HEK293 (cell line): ENCODE measurements around the gene IFIT5.

Source experiments
- CTCF ChIA-PET: fragments of 350-600 bp; formaldehyde crosslinking; extraction: SDS; loops from one replicate; lab custom pipeline; 2021; ENCODE audit warnings: antibody characterized with exemption; lab: Yijun Ruan, JAX
- POLR2A ChIA-PET: fragments of 300-600 bp; formaldehyde crosslinking; extraction: SDS; loops from one replicate; lab custom pipeline; 2020; ENCODE audit warnings: antibody characterized with exemption, inconsistent platforms; lab: Yijun Ruan, JAX
- H3K27ac ChIP-seq: fragments of 200-500 bp; sonication (Bioruptor generic); 2 replicates; pipeline ENCODE4 v1.5.1; 2014; ENCODE audit warnings: low read depth, low read length, control low read depth, inconsistent platforms; ENCODE audit errors: extremely low read depth
- H3K36me3 ChIP-seq, 2 experiments: fragments of 200-500 bp in 1 of 2; sonication (Bioruptor generic) in 1 of 2; 1 replicate in 1 of 2; 2 replicates in 1 of 2; pipeline ENCODE4 v1.5.1; 2014 to 2017; ENCODE audit warnings: inconsistent platforms in 2 of 2, low read length in 2 of 2; ENCODE audit not compliant: control insufficient read depth in 2 of 2, insufficient read depth in 1 of 2
- H3K4me1 ChIP-seq: fragments of 200-500 bp; sonication (Bioruptor generic); 2 replicates; pipeline ENCODE4 v1.5.1; 2014; ENCODE audit warnings: mild to moderate bottlenecking, low read length, inconsistent platforms; ENCODE audit not compliant: control insufficient read depth, insufficient read depth
- H3K4me3 ChIP-seq: 2 replicates; pipeline ENCODE4 v1.5.1; 2011; ENCODE audit warnings: low read depth, mild to moderate bottlenecking, control low read depth, low read length, moderate library complexity
- H3K9me3 ChIP-seq: fragments of 200-500 bp; sonication (Bioruptor generic); 2 replicates; pipeline ENCODE4 v1.5.1; 2014; ENCODE audit warnings: low read depth, low read length, inconsistent platforms; ENCODE audit not compliant: control insufficient read depth, insufficient read depth
- KLF9 ChIP-seq: fragments of 450-650 bp; formaldehyde crosslinking; IDR thresholded peaks from 2 replicates; pipeline ENCODE4 v1.5.1; 2016; ENCODE audit warnings: missing biosample characterization, missing genetic modification characterization, low read depth
- OVOL3 ChIP-seq: fragments of 450-650 bp; formaldehyde crosslinking; IDR thresholded peaks from 2 replicates; pipeline ENCODE4 v1.5.1; 2016; ENCODE audit warnings: missing biosample characterization, missing genetic modification characterization
- SCRT2 ChIP-seq: fragments of 450-650 bp; formaldehyde crosslinking; IDR thresholded peaks from 2 replicates; pipeline ENCODE4 v1.5.1; 2016; ENCODE audit warnings: missing biosample characterization, missing genetic modification characterization
- SP2 ChIP-seq: fragments of 450-650 bp; formaldehyde crosslinking; IDR thresholded peaks from 2 replicates; pipeline ENCODE4 v1.5.1; 2016; ENCODE audit warnings: missing biosample characterization, missing genetic modification characterization
- ZEB2 ChIP-seq: fragments of 450-650 bp; formaldehyde crosslinking; IDR thresholded peaks from 2 replicates; pipeline ENCODE4 v1.5.1; 2016; ENCODE audit warnings: missing biosample characterization, missing genetic modification characterization
- ZFP37 ChIP-seq: fragments of 450-650 bp; formaldehyde crosslinking; IDR thresholded peaks from 2 replicates; pipeline ENCODE4 v1.5.1; 2016; ENCODE audit warnings: missing biosample characterization, missing genetic modification characterization
- ZNF16 ChIP-seq: fragments of 450-650 bp; formaldehyde crosslinking; IDR thresholded peaks from 2 replicates; pipeline ENCODE4 v1.5.1; 2016; ENCODE audit warnings: low read depth, missing biosample characterization, missing genetic modification characterization
- ZNF23 ChIP-seq: fragments of 450-650 bp; formaldehyde crosslinking; IDR thresholded peaks from 2 replicates; pipeline ENCODE4 v1.5.1; 2016; ENCODE audit warnings: missing biosample characterization, missing genetic modification characterization, borderline replicate concordance
- ZNF302 ChIP-seq: fragments of 450-650 bp; formaldehyde crosslinking; IDR thresholded peaks from 2 replicates; pipeline ENCODE4 v1.5.1; 2016; ENCODE audit warnings: missing biosample characterization, missing genetic modification characterization, low read depth
- ZNF335 ChIP-seq: fragments of 450-650 bp; formaldehyde crosslinking; conservative IDR thresholded peaks from 2 replicates; pipeline ENCODE4 v1.5.1; 2016; ENCODE audit warnings: missing biosample characterization, missing genetic modification characterization
- ZNF391 ChIP-seq: fragments of 450-650 bp; formaldehyde crosslinking; IDR thresholded peaks from 2 replicates; pipeline ENCODE4 v1.5.1; 2016; ENCODE audit warnings: low read depth, missing biosample characterization, missing genetic modification characterization, borderline replicate concordance
- ZNF624 ChIP-seq: fragments of 450-650 bp; formaldehyde crosslinking; IDR thresholded peaks from 2 replicates; pipeline ENCODE4 v1.5.1; 2017; ENCODE audit warnings: missing biosample characterization, missing genetic modification characterization
- ZNF658 ChIP-seq: fragments of 450-650 bp; formaldehyde crosslinking; IDR thresholded peaks from 2 replicates; pipeline ENCODE4; 2016; ENCODE audit warnings: missing biosample characterization, missing genetic modification characterization
- ZNF791 ChIP-seq: fragments of 450-650 bp; formaldehyde crosslinking; IDR thresholded peaks from 2 replicates; pipeline ENCODE4 v1.5.1; 2016; ENCODE audit warnings: missing biosample characterization, missing genetic modification characterization
- TF ChIP-seq, protein P1 (sequence below): fragments of 450-650 bp; IDR thresholded peaks from 2 replicates; pipeline ENCODE4 v1.5.1; 2018; ENCODE audit warnings: missing biosample characterization, missing genetic modification characterization
- TF ChIP-seq, protein P2 (sequence below): fragments of 450-650 bp; IDR thresholded peaks from 2 replicates; pipeline ENCODE4 v1.5.1; 2018; ENCODE audit warnings: missing biosample characterization, mild to moderate bottlenecking, missing genetic modification characterization
- TF ChIP-seq, protein P3 (sequence below): fragments of 450-650 bp; formaldehyde crosslinking; IDR thresholded peaks from 2 replicates; pipeline ENCODE4 v1.5.1; 2016; ENCODE audit warnings: missing biosample characterization, missing genetic modification characterization
- TF ChIP-seq, protein P4 (sequence below): fragments of 450-650 bp; formaldehyde crosslinking; IDR thresholded peaks from 2 replicates; pipeline ENCODE4 v1.5.1; 2017; ENCODE audit warnings: missing biosample characterization, missing genetic modification characterization
- TF ChIP-seq, protein P5 (sequence below): fragments of 450-650 bp; formaldehyde crosslinking; IDR thresholded peaks from 2 replicates; pipeline ENCODE4 v1.5.1; 2017; ENCODE audit warnings: missing biosample characterization, missing genetic modification characterization
- TF ChIP-seq, protein P6 (sequence below): sonication (generic); formaldehyde crosslinking; IDR thresholded peaks from 2 replicates; pipeline ENCODE4 v1.8.1; 2022; ENCODE audit warnings: mild to moderate bottlenecking, moderate library complexity, missing genetic modification reagents

Gene IFIT5

DNA sequence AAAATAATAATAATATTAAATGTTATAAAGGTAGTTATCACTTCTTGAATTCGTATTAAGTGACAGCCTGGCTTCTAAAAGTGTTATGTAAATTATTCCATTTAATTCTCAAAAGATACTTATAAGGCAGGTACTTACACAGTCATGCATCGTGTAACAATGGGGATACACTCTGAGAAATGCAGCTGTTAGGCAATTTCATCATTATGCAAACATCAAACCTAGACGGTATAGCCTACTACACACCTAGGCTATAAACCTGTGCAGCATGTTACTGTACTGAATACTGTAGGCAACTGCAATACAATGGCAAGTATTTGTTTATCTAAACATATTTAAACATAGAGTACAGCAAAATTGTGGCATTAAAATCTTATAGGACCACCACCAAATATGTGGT lies 20.5 kb upstream of the IFIT5 start:
- Histone ChIP-seq H3K36me3 (no peaks in the 10 kb centered on the region), H3K9me3 (no peaks in the 10 kb centered on the region), H3K27ac (no peak overlapping the region), H3K4me1 (0 out of 2 replicates have a peak, but pooled peaks cover 4% of the 10 kb centered on the region), H3K4me3 (no peak overlapping the region)
- POLR2A ChIA-PET, result no interaction called here
- CTCF ChIA-PET, result interaction anchor here (1.7 kb wide), 1 partner anchor 20 kb away, joined by 3 read pairs; the partner anchor contains the start of gene IFIT5
- TF ChIP-seq, protein P1, sequence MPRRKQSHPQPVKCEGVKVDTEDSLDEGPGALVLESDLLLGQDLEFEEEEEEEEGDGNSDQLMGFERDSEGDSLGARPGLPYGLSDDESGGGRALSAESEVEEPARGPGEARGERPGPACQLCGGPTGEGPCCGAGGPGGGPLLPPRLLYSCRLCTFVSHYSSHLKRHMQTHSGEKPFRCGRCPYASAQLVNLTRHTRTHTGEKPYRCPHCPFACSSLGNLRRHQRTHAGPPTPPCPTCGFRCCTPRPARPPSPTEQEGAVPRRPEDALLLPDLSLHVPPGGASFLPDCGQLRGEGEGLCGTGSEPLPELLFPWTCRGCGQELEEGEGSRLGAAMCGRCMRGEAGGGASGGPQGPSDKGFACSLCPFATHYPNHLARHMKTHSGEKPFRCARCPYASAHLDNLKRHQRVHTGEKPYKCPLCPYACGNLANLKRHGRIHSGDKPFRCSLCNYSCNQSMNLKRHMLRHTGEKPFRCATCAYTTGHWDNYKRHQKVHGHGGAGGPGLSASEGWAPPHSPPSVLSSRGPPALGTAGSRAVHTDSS (tag by site-specific recombination), result no peak
- TF ChIP-seq SP2 (tag by site-specific recombination) (no peak), ZNF302 (tag by site-specific recombination) (no peak), KLF9 (tag by site-specific recombination) (no peak), ZNF658 (tag by site-specific recombination) (no peak), ZEB2 (tag by site-specific recombination) (no peak), ZNF16 (tag by site-specific recombination) (no peak), ZNF791 (tag by site-specific recombination) (no peak), OVOL3 (no peak), ZFP37 (tag by site-specific recombination) (no peak), ZNF335 (tag by site-specific recombination) (no peak), ZNF23 (no peak), ZNF391 (no peak)
- TF ChIP-seq, protein P2, sequence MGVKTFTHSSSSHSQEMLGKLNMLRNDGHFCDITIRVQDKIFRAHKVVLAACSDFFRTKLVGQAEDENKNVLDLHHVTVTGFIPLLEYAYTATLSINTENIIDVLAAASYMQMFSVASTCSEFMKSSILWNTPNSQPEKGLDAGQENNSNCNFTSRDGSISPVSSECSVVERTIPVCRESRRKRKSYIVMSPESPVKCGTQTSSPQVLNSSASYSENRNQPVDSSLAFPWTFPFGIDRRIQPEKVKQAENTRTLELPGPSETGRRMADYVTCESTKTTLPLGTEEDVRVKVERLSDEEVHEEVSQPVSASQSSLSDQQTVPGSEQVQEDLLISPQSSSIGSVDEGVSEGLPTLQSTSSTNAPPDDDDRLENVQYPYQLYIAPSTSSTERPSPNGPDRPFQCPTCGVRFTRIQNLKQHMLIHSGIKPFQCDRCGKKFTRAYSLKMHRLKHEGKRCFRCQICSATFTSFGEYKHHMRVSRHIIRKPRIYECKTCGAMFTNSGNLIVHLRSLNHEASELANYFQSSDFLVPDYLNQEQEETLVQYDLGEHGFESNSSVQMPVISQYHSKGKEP (tag by site-specific recombination), result no peak
- TF ChIP-seq, protein P3, sequence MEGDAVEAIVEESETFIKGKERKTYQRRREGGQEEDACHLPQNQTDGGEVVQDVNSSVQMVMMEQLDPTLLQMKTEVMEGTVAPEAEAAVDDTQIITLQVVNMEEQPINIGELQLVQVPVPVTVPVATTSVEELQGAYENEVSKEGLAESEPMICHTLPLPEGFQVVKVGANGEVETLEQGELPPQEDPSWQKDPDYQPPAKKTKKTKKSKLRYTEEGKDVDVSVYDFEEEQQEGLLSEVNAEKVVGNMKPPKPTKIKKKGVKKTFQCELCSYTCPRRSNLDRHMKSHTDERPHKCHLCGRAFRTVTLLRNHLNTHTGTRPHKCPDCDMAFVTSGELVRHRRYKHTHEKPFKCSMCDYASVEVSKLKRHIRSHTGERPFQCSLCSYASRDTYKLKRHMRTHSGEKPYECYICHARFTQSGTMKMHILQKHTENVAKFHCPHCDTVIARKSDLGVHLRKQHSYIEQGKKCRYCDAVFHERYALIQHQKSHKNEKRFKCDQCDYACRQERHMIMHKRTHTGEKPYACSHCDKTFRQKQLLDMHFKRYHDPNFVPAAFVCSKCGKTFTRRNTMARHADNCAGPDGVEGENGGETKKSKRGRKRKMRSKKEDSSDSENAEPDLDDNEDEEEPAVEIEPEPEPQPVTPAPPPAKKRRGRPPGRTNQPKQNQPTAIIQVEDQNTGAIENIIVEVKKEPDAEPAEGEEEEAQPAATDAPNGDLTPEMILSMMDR (tag by site-specific recombination), result no peak
- TF ChIP-seq, protein P4, sequence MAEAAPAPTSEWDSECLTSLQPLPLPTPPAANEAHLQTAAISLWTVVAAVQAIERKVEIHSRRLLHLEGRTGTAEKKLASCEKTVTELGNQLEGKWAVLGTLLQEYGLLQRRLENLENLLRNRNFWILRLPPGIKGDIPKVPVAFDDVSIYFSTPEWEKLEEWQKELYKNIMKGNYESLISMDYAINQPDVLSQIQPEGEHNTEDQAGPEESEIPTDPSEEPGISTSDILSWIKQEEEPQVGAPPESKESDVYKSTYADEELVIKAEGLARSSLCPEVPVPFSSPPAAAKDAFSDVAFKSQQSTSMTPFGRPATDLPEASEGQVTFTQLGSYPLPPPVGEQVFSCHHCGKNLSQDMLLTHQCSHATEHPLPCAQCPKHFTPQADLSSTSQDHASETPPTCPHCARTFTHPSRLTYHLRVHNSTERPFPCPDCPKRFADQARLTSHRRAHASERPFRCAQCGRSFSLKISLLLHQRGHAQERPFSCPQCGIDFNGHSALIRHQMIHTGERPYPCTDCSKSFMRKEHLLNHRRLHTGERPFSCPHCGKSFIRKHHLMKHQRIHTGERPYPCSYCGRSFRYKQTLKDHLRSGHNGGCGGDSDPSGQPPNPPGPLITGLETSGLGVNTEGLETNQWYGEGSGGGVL (tag by site-specific recombination), result no peak

DNA sequence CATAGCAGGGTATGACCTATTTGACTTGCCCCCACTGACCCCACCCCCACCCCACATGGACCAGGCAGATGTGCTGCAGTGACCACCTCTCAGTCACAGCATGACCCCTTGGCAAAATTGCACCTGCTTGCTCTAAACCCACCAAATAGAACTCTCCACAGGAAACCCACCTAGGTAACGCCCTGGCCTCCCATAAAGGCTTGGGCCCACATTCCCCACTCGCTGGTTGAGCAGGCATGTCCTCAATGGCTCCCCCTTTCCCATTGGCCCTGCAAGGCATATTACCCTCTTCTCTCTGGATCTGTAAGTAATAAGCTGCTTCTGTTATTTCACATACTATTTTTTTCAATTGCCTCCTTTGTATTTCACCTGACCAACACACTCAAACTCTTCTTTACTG lies 19.2 kb upstream of the IFIT5 start:
- 0 out of 2 replicates have a peak, but pooled peaks cover 4% of the 10 kb centered on the region for H3K4me1 ChIP-seq
- H3K36me3 ChIP-seq, result no peaks in the 10 kb centered on the region
- CTCF ChIA-PET, result interaction anchor here (0.7 kb wide), 1 partner anchor 11 kb away, joined by 3 read pairs; no protein-coding TSS in a partner anchor
- POLR2A ChIA-PET, result no interaction called here
- H3K4me3 ChIP-seq, result no peak overlapping the region
- no peak overlapping the region for H3K27ac ChIP-seq
- H3K9me3 ChIP-seq, result no peaks in the 10 kb centered on the region
- no peak for TF ChIP-seq ZNF658 (tag by site-specific recombination)
- TF ChIP-seq ZNF624 (tag by site-specific recombination), result no peak
- TF ChIP-seq, protein P5, sequence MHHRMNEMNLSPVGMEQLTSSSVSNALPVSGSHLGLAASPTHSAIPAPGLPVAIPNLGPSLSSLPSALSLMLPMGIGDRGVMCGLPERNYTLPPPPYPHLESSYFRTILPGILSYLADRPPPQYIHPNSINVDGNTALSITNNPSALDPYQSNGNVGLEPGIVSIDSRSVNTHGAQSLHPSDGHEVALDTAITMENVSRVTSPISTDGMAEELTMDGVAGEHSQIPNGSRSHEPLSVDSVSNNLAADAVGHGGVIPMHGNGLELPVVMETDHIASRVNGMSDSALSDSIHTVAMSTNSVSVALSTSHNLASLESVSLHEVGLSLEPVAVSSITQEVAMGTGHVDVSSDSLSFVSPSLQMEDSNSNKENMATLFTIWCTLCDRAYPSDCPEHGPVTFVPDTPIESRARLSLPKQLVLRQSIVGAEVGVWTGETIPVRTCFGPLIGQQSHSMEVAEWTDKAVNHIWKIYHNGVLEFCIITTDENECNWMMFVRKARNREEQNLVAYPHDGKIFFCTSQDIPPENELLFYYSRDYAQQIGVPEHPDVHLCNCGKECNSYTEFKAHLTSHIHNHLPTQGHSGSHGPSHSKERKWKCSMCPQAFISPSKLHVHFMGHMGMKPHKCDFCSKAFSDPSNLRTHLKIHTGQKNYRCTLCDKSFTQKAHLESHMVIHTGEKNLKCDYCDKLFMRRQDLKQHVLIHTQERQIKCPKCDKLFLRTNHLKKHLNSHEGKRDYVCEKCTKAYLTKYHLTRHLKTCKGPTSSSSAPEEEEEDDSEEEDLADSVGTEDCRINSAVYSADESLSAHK (tag by site-specific recombination), result no peak
- TF ChIP-seq SCRT2 (tag by site-specific recombination), result no peak
- TF ChIP-seq, protein P6, sequence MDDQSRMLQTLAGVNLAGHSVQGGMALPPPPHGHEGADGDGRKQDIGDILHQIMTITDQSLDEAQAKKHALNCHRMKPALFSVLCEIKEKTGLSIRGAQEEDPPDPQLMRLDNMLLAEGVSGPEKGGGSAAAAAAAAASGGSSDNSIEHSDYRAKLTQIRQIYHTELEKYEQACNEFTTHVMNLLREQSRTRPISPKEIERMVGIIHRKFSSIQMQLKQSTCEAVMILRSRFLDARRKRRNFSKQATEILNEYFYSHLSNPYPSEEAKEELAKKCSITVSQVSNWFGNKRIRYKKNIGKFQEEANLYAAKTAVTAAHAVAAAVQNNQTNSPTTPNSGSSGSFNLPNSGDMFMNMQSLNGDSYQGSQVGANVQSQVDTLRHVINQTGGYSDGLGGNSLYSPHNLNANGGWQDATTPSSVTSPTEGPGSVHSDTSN (CRISPR knock-in tag), result no peak
